Stimulated activated CD8-positive, alpha-beta memory T cell treated with anti-CD3 and anti-CD28 coated beads, Interleukin-15, amount 100 ng/mL, for 48 hours (primary cell): ENCODE results near the gene SPAG16.

Experiments
- DNase-seq, 2 donors: peaks; one replicate each; pipeline ENCODE4 v3.0.0-alpha.2; 2020; ENCODE audit warnings: low read depth in 2 of 2

Gene SPAG16

DNA sequence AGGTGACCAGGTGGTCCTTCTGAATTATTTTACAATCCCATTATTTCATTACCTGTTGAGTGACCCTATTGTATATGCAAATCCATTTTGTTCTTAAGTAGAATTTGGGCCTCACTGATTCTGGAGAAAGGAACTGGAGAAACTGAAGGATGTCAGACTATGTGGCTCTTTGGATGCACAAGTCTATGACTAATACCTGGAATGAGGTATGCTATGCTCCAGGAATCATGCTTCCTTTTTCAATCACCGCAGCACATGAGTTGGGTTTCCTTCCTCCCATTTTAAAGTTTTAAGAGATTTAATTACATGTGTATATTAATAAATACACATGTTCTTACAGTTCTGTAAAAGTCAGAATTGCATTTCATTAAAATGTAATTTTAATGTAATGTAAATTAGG, 872.7 kb downstream of the SPAG16 start:
- DNase-seq, result no peak

- no peak for DNase-seq
These were observed 874.6 kb downstream of the SPAG16 start for GRCh38 chr2:214158851-214159250.

DNA sequence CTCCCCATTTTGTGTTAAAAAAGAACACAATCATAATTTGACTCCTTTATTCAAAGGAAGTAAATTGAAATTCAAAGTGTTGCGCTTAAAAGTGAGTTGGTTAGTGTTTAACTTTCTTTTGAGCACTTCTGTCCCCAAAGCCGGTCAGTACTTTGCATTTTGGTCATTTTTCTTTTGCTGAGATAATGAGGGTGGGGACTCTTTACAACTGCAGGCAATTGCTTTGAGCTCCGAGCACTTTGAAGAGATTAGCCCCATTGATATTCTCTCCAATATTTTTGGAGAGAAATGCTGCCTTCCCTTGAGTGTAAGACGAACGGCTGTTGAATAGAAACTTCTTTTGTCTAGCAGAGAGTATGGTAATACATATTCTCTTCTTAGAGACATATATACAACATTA, 885.0 kb downstream of the SPAG16 start:
- DNase-seq, result no peak

DNA sequence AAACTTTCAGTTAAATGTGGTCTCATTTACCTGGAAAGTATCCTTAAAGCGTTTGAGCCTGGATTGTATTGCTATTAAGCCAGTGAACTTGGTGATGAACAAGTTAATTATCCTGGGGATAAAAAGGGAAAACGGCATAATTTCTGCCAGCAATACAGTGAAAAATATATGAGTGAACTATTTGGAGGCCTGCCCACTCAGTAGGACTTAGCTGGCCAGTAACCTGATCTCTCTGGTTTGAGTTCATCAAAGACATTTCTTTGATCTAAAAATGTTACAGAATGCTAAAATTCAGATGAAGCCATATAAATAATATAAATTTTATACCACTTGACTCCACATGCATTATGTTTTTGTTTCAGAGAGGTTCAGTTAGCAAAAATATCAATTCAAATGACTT, 885.5 kb downstream of the SPAG16 start:
- no peak for DNase-seq

DNA sequence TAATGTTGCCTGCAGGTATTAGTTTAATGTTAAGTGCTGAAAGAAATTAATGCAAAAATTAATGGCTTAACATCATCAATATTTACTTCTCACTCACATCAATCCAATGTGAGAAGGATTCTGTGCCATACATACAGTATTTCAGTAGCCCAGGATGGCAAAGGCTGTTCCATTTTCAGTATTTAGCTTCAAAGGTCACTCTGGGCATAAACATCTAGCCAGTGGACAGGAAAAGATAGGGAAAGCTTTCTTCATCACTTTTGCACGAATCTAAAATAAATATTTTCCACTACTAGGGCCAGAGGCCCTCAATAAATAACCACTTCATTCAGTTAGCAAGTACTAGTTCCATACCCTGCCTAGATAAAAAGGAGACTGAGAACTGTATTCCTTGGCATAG, 890.3 kb downstream of the SPAG16 start:
- no peak for DNase-seq

DNA sequence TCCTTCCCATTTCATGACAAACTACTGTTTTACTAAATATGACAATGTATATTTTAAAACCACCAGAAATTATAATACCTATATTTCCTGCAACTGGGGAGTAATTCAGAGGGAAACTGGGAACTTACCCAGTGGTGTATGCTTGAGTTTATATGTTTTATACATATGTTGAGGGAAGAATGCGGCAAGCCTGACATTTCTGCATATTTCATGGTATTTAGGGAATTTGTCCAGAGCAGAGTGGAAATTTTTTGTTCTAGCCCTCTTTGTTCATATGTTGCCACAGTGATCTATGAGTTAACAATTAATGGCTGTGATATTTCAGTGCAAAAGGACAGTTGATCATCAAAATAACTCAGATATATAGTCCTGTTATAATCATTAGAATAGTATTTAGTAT, 895.8 kb downstream of the SPAG16 start:
- no peak for DNase-seq

DNA sequence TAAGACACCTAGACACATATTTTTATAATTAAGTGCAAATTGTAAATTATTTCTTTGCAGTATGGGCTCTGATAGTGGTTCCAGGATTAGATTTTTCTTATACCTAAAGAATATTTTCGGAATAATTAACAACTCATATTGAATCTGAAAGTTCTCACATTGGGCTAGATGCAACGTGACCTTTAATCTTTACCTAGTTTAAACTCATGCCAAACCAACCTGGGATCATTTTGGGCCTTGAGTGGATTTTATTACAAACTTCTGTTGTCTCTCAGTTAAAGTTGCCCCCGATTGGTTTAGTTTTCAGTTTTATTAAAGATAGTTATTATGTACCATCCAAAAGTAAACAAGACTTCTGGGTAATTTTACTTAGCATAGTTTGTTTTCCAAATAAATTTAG, 896.4 kb downstream of the SPAG16 start:
- no peak for DNase-seq

DNA sequence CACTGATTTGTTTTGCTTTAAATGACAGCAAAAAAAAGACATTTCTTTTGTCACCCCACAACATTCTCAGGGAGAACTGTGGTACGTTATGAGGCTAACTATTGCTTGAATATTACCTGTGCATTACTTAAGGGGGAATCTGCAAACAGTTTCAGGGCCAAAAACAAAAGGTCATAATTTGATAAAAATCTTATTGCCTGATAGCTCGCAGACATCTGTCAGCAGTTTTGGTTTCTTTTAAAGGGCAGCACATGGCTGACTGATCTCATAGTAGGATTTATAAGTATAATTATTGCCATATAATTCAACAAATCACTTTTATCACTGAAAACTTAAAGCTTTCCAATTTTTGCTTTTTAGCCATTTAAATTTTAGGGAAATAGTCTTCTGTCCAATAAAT, 900.2 kb downstream of the SPAG16 start:
- DNase-seq, result no peak

DNA sequence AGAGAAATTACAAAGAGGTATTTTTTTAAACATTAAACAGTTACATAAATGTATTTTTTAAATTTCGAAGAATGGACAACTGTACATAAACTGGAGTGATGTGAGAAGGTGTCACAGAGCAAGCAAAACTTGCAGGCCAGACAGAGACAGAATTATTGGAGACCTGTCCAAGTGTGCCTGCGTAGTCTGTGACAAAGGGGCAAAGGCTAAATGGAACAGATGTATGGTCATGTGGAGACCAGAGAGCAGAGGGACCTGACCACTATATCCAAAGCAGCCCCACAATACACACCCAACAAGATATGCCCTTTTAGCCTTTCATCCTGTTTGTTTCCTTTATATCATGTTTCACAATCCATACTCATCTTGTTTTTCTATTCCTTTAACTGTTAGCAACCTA, 901.3 kb downstream of the SPAG16 start:
- DNase-seq, result no peak

DNA sequence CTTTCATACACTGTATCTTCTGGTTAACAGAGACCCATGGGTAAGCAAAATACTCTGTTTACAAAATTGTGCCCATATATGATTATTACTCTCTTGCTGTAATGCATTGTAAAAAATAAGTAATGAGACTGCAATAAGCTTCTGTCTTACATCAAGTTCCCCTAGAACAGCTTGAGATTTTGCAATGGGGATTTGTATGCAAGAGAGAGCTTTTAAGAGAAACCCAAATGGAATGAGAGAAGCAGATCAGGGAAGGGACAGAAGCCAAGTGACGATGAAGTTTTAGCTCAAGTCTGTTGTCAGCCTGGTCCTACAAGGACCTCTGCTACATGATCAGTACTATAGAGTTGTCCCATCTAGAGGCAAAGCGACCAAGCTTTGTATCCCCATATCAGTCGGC, 908.4 kb downstream of the SPAG16 start:
- DNase-seq, result no peak

DNA sequence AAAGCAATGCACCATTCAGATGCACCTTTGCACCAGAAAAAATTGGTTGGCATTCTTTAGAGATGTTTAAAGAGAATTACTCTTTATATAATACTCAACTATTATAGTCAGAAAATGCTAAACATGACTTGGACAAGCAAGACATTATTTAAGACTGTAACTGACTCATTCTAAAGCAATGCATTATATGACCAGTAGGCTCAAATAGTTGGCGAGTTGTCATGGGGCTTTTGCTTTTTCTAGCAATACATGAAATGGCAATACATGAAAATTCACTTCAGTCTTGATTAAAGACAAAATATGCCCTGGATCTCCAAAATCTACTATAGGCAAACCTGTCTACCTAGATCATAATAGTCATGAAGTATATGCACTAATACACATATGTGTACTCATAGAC, 909.7 kb downstream of the SPAG16 start:
- no peak for DNase-seq

GRCh38 chr2:214196260-214196659, 912.0 kb downstream of the SPAG16 start:
- no peak for DNase-seq

DNA sequence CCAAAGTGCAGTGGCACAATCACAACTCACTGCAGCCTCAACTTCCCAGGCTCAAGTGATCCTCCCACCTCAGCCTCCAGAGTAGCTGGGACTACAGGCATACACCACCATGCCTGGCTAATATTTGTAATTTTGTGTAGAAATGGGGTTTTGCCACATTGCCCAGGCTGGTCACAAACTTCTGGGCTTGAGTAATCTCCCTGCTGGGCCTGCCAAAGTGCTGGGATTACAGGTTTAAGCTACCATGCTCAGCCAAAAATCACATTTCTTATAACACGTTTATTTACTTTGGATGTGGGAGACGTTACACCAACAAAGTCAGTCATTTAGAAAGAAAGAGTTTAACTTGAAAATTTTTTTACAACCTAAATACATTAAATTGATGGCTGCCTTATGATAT, 917.6 kb downstream of the SPAG16 start:
- DNase-seq, result no peak

DNA sequence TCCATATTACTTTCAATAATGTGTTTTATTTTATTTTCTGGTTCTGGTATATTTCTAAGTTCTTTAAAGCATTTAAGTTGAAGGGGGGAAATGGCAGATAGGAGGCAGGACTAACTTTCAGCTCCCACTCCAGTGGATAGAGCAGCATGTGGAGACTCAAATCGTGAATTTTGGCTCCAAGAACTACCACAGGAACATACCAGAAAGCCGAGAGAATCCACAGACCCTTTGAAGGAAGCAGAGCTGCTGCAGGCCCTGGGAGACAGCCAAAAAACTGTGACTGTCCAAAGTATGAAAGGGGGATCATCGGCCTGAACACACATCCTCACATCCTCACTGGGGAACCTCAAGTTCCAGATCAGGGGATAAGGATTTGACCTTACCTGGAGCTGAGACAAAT, 919.0 kb downstream of the SPAG16 start:
- no peak for DNase-seq

DNA sequence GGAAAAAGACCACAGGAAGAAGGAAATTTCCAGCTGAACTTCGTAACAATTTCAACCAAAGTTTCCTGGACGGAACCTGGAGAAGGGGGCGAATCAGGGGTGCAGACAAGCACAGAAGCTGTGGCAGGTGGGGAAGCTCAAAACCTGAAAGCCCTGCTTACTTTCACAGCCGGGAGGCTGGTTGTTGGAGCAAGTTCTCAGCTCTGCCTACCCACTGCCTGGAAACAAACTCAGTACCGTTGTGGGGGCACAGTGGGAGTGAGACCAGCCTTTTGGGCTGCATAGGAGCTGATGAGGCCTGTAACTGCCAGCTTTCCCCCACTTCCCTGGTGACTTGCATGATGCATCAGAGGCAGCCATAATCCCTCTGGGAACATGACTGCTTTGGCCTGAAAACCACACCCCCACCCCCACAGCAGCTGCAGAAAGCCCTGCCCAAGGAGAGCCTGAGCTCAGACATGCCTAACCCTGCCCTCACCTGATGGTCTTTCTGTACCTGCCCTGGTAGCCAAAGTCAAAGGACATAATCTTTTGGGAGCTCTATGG, 919.6 kb downstream of the SPAG16 start:
- no peak for DNase-seq

DNA sequence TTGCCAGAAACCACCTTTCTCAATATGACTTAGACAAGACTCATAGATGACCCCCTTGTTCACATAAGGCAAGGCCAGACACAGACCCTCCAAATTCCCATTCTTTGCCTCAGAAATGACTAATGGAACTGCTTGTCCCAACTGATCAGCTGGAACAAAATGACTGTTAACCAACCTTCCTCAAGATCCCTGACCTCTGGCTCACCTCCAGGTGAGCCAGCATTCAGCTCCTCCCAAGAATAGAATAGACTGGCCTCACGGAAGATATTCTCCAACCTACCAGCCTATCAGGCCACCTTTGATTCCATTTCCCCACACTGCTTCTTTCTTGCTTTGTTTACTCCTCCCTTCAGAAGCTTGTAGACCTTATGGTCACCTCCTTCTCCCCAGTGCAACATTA, 930.8 kb downstream of the SPAG16 start:
- DNase-seq, result no peak

GRCh38 chr2:214217136-214217535, 932.9 kb downstream of the SPAG16 start:
- no peak for DNase-seq

DNA sequence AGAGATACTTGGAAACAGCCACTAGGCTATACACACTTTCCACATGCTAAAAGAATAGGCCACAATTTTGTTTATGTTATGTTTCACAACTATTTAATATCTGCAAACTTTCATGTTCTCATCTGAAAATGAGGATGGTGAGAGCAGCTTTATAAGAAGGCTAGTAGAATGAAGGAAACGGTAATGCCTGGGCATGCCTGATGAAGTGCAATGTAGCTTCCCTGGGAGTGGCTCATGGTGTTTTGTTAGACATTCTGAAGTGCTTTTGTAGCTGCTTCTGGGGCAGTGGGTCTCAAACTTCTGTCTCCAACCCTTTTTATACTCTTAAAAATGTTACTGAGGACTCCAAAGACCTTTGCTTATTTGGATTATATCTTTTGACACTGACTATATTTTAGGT, 933.3 kb downstream of the SPAG16 start:
- DNase-seq, result no peak

DNA sequence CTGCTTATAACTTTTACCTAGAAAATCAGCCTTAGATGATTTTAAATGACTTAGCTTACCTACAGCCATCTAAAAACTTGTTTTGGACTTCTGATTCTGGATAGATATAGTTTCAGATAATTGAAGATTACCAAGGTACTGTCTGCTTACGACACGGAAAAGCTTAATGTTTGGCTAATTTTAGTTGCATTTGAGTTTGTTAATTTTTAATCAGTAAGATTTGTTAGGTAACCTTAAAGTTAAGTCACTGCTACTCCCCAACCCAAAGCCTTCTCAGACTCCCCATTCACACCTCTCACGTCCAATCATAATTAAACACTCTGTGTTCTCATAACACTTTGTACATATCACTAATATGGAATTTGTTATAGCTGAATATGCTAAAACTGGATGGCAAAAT, 936.0 kb downstream of the SPAG16 start:
- no peak for DNase-seq

DNA sequence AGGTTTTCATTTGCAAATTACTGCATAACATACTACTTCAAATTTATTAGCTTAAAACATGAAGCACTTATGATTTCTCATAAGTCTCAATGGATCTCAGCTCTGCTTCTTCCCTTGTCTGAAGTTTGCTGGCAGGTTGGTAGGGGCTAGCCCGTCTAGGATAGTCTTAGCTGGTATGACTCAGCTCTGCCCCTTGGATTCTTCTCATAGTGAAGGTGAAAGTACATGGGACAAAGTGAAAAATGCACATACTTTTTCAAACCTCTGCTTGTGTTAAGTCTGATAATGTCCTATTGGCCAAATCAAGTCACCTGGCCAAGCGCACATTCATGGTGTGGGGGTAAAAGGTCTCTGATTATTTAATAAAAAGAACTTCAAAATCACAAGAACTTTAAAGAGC, 941.8 kb downstream of the SPAG16 start:
- no peak for DNase-seq

- DNase-seq, result no peak
These were observed 948.0 kb downstream of the SPAG16 start for GRCh38 chr2:214232271-214232670.

DNA sequence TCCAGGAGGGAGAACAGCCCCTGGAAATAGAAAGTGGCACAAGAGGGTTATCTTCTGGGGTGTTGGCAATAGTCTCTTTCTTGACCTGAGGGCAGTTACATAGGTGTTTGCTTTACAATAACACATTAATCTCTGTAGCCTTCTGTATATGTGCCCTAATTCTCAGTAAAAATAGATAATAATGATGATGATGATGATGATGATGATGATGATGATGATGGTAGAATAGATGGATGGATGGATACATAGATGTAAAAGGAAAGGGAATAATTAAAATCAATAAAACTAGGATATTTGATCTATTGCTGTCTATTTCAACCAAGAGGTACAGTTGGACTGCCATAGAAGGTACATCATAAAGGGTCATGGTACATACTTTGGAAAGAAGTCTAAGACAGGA, 948.9 kb downstream of the SPAG16 start:
- DNase-seq, result no peak

DNA sequence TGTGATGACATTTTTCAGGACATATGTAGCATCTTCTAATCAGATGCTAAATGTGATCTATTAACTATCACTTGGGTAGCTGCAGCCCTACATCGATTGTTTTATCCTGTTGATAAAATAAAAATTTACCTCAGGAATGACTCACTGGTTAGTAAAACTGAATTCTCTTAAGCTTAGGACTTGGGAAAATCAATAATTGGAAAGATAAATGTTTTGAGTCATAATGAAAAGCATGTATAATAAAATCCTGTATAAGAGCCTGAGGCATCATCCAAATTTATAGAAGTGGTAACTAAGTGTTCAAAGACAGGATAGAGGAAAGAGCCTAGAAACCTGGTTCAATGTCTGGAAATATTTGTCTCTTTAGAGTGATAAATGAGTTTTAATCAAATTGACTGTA, 958.5 kb downstream of the SPAG16 start:
- DNase-seq, result no peak

DNA sequence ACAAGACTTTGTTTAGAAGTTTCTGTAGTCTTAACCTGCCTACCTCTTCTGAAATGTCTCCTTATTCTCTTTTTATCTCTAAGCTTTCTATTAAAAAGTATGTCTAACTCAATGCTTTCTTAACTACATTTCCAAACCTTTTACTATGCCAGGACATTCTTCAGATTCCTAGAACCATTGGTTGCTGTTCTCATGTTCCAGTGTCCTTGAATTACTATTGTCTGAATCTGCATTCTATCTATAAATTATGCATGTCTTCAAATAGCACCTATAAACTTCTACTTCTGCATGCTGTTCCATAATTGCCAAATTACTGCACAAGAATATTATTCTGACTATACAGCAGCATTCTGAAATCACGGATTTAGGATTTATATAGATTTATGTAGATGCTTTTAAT, 960.6 kb downstream of the SPAG16 start:
- DNase-seq, result no peak

GRCh38 chr2:214246417-214246816, 962.2 kb downstream of the SPAG16 start:
- no peak for DNase-seq
